ENCODE data around the gene RUNX2.

RUNX2 gene

GRCh38 chr6:45630801-45631200 is 302.7 kb downstream of the RUNX2 start:
- DNase-seq = no peak

- no peak for DNase-seq
Observed at GRCh38 chr6:45631396-45631795, 303.3 kb downstream of the RUNX2 start.

- DNase-seq = peak; percentile 6
Observed at GRCh38 chr6:45633272-45633908, 305.3 kb downstream of the RUNX2 start.

- no peak for DNase-seq
Observed at GRCh38 chr6:45634231-45634630, 306.1 kb downstream of the RUNX2 start.

- DNase-seq = no peak
Observed at GRCh38 chr6:45635284-45635867, 307.2 kb downstream of the RUNX2 start.

- DNase-seq = no peak
Observed at GRCh38 chr6:45637056-45637455, 308.9 kb downstream of the RUNX2 start.

GRCh38 chr6:45637611-45638257 is 309.6 kb downstream of the RUNX2 start:
- no peak for DNase-seq

- no peak for DNase-seq
Observed at GRCh38 chr6:45640081-45640491, 312.0 kb downstream of the RUNX2 start.

- no peak for DNase-seq
Observed at GRCh38 chr6:45640811-45641210, 312.7 kb downstream of the RUNX2 start.

- no peak for DNase-seq
Observed at GRCh38 chr6:45642331-45643125, 314.4 kb downstream of the RUNX2 start.

GRCh38 chr6:45643126-45643525 is 315.0 kb downstream of the RUNX2 start:
- no peak for DNase-seq

- no peak for DNase-seq
Observed at GRCh38 chr6:45644720-45645119, 316.6 kb downstream of the RUNX2 start.

- no peak for DNase-seq
Observed at GRCh38 chr6:45645302-45645701, 317.2 kb downstream of the RUNX2 start.

- DNase-seq = no peak
Observed at GRCh38 chr6:45647341-45648261, 319.5 kb downstream of the RUNX2 start.

GRCh38 chr6:45648262-45648620 is 320.1 kb downstream of the RUNX2 start:
- DNase-seq = no peak

GRCh38 chr6:45650524-45651135 is 322.5 kb downstream of the RUNX2 start:
- no peak for DNase-seq

- DNase-seq = no peak
Observed at GRCh38 chr6:45651301-45651700, 323.2 kb downstream of the RUNX2 start.

- no peak for DNase-seq
Observed at GRCh38 chr6:45652416-45652815, 324.3 kb downstream of the RUNX2 start.

- DNase-seq = no peak
Observed at GRCh38 chr6:45653117-45653883, 325.2 kb downstream of the RUNX2 start.

- DNase-seq = no peak
Observed at GRCh38 chr6:45654673-45655072, 326.5 kb downstream of the RUNX2 start.

- DNase-seq = no peak
Observed at GRCh38 chr6:45655745-45656476, 327.8 kb downstream of the RUNX2 start.

Data from stimulated activated CD4-positive, alpha-beta T cell treated with anti-CD3 and anti-CD28 coated beads, Interleukin-4, amount 100 ng/mL, for 24 hours (primary cell).